GM12872 (cell line): ENCODE data around the gene RNLS.

Source experiments
- CTCF ChIP-seq: IDR thresholded peaks from 3 replicates; pipeline ENCODE4 v1.5.1; 2011; ENCODE audit warnings: low read depth, mild to moderate bottlenecking, low read length, moderate library complexity; ENCODE audit not compliant: insufficient read depth

Gene RNLS

GRCh38 chr10:88530093-88530492, 53.0 kb downstream of the RNLS start:
- no peak for TF ChIP-seq CTCF

- no peak for TF ChIP-seq CTCF
Observed at GRCh38 chr10:88528806-88529570, 54.1 kb downstream of the RNLS start.

- TF ChIP-seq CTCF: no peak
Observed at GRCh38 chr10:88528201-88528600, 54.9 kb downstream of the RNLS start.

- no peak for TF ChIP-seq CTCF
Observed at GRCh38 chr10:88527245-88527644, 55.9 kb downstream of the RNLS start.

GRCh38 chr10:88526501-88527105, 56.5 kb downstream of the RNLS start:
- TF ChIP-seq CTCF: no peak

- no peak for TF ChIP-seq CTCF
Observed at GRCh38 chr10:88525371-88526069, 57.6 kb downstream of the RNLS start.

- no peak for TF ChIP-seq CTCF
Observed at GRCh38 chr10:88523739-88524400, 59.2 kb downstream of the RNLS start.
